Activated CD8-positive, alpha-beta T cell treated with anti-CD3 and anti-CD28 coated beads, Interleukin-2, amount 10 ng/mL, durations not matched to agents 7 days and 5 days (primary cell): ENCODE results near the gene CPAMD8. TPM values are rescaled to one million over a fixed set of nuclear protein-coding genes. Genes with fewer than 3 reads are reported as not detected.
"Not testable (repeated sequence)": the region's sequence is repeated elsewhere in the genome, so short reads cannot be mapped to it uniquely, and the experiment has no call there.

ENCODE experiments used
- ATAC-seq: fragments of 150-1000 bp; cut with Tn5 transposase; one replicate; pipeline ENCODE4 v1.10.0; 2021; ENCODE audit warnings: moderate library complexity
- CTCF ChIA-PET: fragments of 350-600 bp; sonication (Branson Sonifier 250); formaldehyde crosslinking; loops from one replicate; lab custom pipeline; 2021; ENCODE audit warnings: antibody characterized with exemption; lab: Charles Lee
- POLR2A ChIA-PET: fragments of 350-600 bp; sonication (Branson Sonifier 250); formaldehyde crosslinking; loops from one replicate; lab custom pipeline; 2021; ENCODE audit warnings: antibody characterized with exemption; lab: Charles Lee
- DNase-seq: peaks from one replicate; pipeline ENCODE4 v3.0.0-alpha.2; 2020
- H3K27ac Mint-ChIP-seq: one replicate; pipeline ENCODE4 v1.8.0; 2021; ENCODE audit warnings: mild to moderate bottlenecking, mixed read lengths
- H3K27me3 Mint-ChIP-seq: one replicate; pipeline ENCODE4 v1.8.0; 2021; ENCODE audit warnings: low read depth, mixed read lengths
- H3K36me3 Mint-ChIP-seq: one replicate; pipeline ENCODE4 v1.8.0; 2021; ENCODE audit warnings: low read depth, mixed read lengths
- H3K4me1 Mint-ChIP-seq: one replicate; pipeline ENCODE4 v1.8.0; 2021; ENCODE audit warnings: low read depth, mixed read lengths
- H3K4me3 Mint-ChIP-seq: one replicate; pipeline ENCODE4 v1.8.0; 2021; ENCODE audit warnings: mild to moderate bottlenecking, mixed read lengths
- H3K9me3 Mint-ChIP-seq: one replicate; pipeline ENCODE4 v1.8.0; 2022; ENCODE audit warnings: mixed read lengths; ENCODE audit not compliant: insufficient read depth
- total RNA-seq, 2 experiments: library from RNA; stranded (reverse); gene quantifications; one replicate each; pipeline ENCODE4 v1.2.3, GENCODE V29; 2021

Gene CPAMD8
- total RNA-seq, 2 experiments from 2014 or later = 0.11 to 0.13 TPM

GRCh38 chr19:17020823-17021222, 5.8 kb downstream of the CPAMD8 start:
- Mint-ChIP-seq H3K4me1 (no peaks in the 10 kb centered on the region), H3K36me3 (no peaks in the 10 kb centered on the region), H3K27me3 (peaks cover 23% of the 10 kb centered on the region), H3K9me3 (peaks cover 13% of the 10 kb centered on the region), H3K4me3 (no peak overlapping the region), H3K27ac (no peak overlapping the region)
- DNase-seq (no peak), ATAC-seq (no peak)
- ChIA-PET CTCF (no interaction called here), POLR2A (interaction anchor here (0.6 kb wide), 1 partner anchor 29 kb away, joined by 3 read pairs; no protein-coding TSS in a partner anchor)

- CTCF ChIA-PET = no interaction called here
- Mint-ChIP-seq H3K4me3 (no peak overlapping the region), H3K9me3 (peaks cover 13% of the 10 kb centered on the region), H3K27me3 (peaks cover 19% of the 10 kb centered on the region), H3K27ac (no peak overlapping the region), H3K36me3 (no peaks in the 10 kb centered on the region), H3K4me1 (no peaks in the 10 kb centered on the region)
- DNase-seq = no peak
- POLR2A ChIA-PET = no interaction called here
- ATAC-seq = no peak
Measured at GRCh38 chr19:17020385-17020784, 6.2 kb downstream of the CPAMD8 start.

- H3K27me3 Mint-ChIP-seq, H3K4me1 Mint-ChIP-seq, ATAC-seq, CTCF ChIA-PET, DNase-seq, H3K4me3 Mint-ChIP-seq, POLR2A ChIA-PET, H3K36me3 Mint-ChIP-seq, H3K9me3 Mint-ChIP-seq, H3K27ac Mint-ChIP-seq: not testable (repeated sequence)
Measured at GRCh38 chr19:17014212-17014861, 12.3 kb downstream of the CPAMD8 start.

GRCh38 chr19:17011485-17011884, 15.1 kb downstream of the CPAMD8 start:
- H3K9me3 Mint-ChIP-seq = no peaks in the 10 kb centered on the region
- H3K4me1 Mint-ChIP-seq = no peaks in the 10 kb centered on the region
- H3K27ac Mint-ChIP-seq = no peak overlapping the region
- CTCF ChIA-PET = no interaction called here
- H3K27me3 Mint-ChIP-seq = no peaks in the 10 kb centered on the region
- no peak for ATAC-seq
- no peaks in the 10 kb centered on the region for H3K36me3 Mint-ChIP-seq
- H3K4me3 Mint-ChIP-seq = no peak overlapping the region
- POLR2A ChIA-PET = no interaction called here
- DNase-seq = no peak

- ChIA-PET CTCF (no interaction called here), POLR2A (no interaction called here)
- Mint-ChIP-seq H3K36me3 (no peaks in the 10 kb centered on the region), H3K9me3 (no peaks in the 10 kb centered on the region), H3K27me3 (no peaks in the 10 kb centered on the region), H3K4me3 (no peak overlapping the region), H3K4me1 (no peaks in the 10 kb centered on the region), H3K27ac (no peak overlapping the region)
- DNase-seq = no peak
- no peak for ATAC-seq
Measured at GRCh38 chr19:17006579-17006978, 20.0 kb downstream of the CPAMD8 start.

GRCh38 chr19:17005000-17005399, 21.6 kb downstream of the CPAMD8 start:
- no peaks in the 10 kb centered on the region for H3K36me3 Mint-ChIP-seq
- ATAC-seq (no peak), DNase-seq (no peak)
- ChIA-PET CTCF (interaction anchor here (0.5 kb wide), 1 partner anchor 284 kb away, joined by 3 read pairs; no protein-coding TSS in a partner anchor), POLR2A (no interaction called here)
- no peaks in the 10 kb centered on the region for H3K4me1 Mint-ChIP-seq
- no peaks in the 10 kb centered on the region for H3K9me3 Mint-ChIP-seq
- no peak overlapping the region for H3K4me3 Mint-ChIP-seq
- no peak overlapping the region for H3K27ac Mint-ChIP-seq
- no peaks in the 10 kb centered on the region for H3K27me3 Mint-ChIP-seq

- POLR2A ChIA-PET = no interaction called here
- no peaks in the 10 kb centered on the region for H3K27me3 Mint-ChIP-seq
- no peaks in the 10 kb centered on the region for H3K4me1 Mint-ChIP-seq
- H3K4me3 Mint-ChIP-seq = no peak overlapping the region
- DNase-seq (no peak), ATAC-seq (no peak)
- CTCF ChIA-PET = interaction anchor here (0.5 kb wide), 1 partner anchor 285 kb away, joined by 3 read pairs; no protein-coding TSS in a partner anchor
- no peaks in the 10 kb centered on the region for H3K36me3 Mint-ChIP-seq
- no peak overlapping the region for H3K27ac Mint-ChIP-seq
- no peaks in the 10 kb centered on the region for H3K9me3 Mint-ChIP-seq
Measured at GRCh38 chr19:17004386-17004785, 22.2 kb downstream of the CPAMD8 start.

GRCh38 chr19:17002455-17002854, 24.2 kb downstream of the CPAMD8 start:
- Mint-ChIP-seq H3K27me3 (no peaks in the 10 kb centered on the region), H3K9me3 (no peaks in the 10 kb centered on the region), H3K4me3 (no peak overlapping the region), H3K36me3 (no peaks in the 10 kb centered on the region), H3K4me1 (no peaks in the 10 kb centered on the region), H3K27ac (no peak overlapping the region)
- no peak for DNase-seq
- POLR2A ChIA-PET = no interaction called here
- CTCF ChIA-PET = no interaction called here
- ATAC-seq = no peak

GRCh38 chr19:17001603-17002183, 24.9 kb downstream of the CPAMD8 start:
- ATAC-seq = no peak
- H3K27ac Mint-ChIP-seq = no peak overlapping the region
- no peaks in the 10 kb centered on the region for H3K4me1 Mint-ChIP-seq
- no peaks in the 10 kb centered on the region for H3K9me3 Mint-ChIP-seq
- ChIA-PET CTCF (no interaction called here), POLR2A (no interaction called here)
- no peaks in the 10 kb centered on the region for H3K27me3 Mint-ChIP-seq
- DNase-seq = no peak
- no peaks in the 10 kb centered on the region for H3K36me3 Mint-ChIP-seq
- no peak overlapping the region for H3K4me3 Mint-ChIP-seq

GRCh38 chr19:16998635-16999194, 27.9 kb downstream of the CPAMD8 start:
- no peak for DNase-seq
- no peak overlapping the region for H3K27ac Mint-ChIP-seq
- no peak for ATAC-seq
- no peaks in the 10 kb centered on the region for H3K9me3 Mint-ChIP-seq
- CTCF ChIA-PET = no interaction called here
- no peaks in the 10 kb centered on the region for H3K27me3 Mint-ChIP-seq
- H3K4me3 Mint-ChIP-seq = no peak overlapping the region
- H3K36me3 Mint-ChIP-seq = no peaks in the 10 kb centered on the region
- POLR2A ChIA-PET = no interaction called here
- H3K4me1 Mint-ChIP-seq = no peaks in the 10 kb centered on the region

- H3K9me3 Mint-ChIP-seq, ATAC-seq, POLR2A ChIA-PET, H3K27ac Mint-ChIP-seq, H3K4me3 Mint-ChIP-seq, H3K27me3 Mint-ChIP-seq, DNase-seq, H3K36me3 Mint-ChIP-seq, CTCF ChIA-PET, H3K4me1 Mint-ChIP-seq: not testable (repeated sequence)
Measured at GRCh38 chr19:16996838-16997490, 29.6 kb downstream of the CPAMD8 start.

- Mint-ChIP-seq H3K27me3 (peaks cover 2% of the 10 kb centered on the region), H3K4me1 (no peaks in the 10 kb centered on the region), H3K27ac (no peak overlapping the region), H3K36me3 (no peaks in the 10 kb centered on the region), H3K9me3 (peaks cover 8% of the 10 kb centered on the region), H3K4me3 (no peak overlapping the region)
- POLR2A ChIA-PET = no interaction called here
- DNase-seq (no peak), ATAC-seq (no peak)
- CTCF ChIA-PET = no interaction called here
Measured at GRCh38 chr19:16988661-16989060, 37.9 kb downstream of the CPAMD8 start.
